ENCODE data around the gene JAZF1. TPM values are rescaled to one million over a fixed set of nuclear protein-coding genes. Genes with fewer than 3 reads are reported as not detected.

Gene JAZF1
- total and polyA plus RNA-seq, 8 donors = 0.58 to 16.7 (median 7.2) TPM

DNA sequence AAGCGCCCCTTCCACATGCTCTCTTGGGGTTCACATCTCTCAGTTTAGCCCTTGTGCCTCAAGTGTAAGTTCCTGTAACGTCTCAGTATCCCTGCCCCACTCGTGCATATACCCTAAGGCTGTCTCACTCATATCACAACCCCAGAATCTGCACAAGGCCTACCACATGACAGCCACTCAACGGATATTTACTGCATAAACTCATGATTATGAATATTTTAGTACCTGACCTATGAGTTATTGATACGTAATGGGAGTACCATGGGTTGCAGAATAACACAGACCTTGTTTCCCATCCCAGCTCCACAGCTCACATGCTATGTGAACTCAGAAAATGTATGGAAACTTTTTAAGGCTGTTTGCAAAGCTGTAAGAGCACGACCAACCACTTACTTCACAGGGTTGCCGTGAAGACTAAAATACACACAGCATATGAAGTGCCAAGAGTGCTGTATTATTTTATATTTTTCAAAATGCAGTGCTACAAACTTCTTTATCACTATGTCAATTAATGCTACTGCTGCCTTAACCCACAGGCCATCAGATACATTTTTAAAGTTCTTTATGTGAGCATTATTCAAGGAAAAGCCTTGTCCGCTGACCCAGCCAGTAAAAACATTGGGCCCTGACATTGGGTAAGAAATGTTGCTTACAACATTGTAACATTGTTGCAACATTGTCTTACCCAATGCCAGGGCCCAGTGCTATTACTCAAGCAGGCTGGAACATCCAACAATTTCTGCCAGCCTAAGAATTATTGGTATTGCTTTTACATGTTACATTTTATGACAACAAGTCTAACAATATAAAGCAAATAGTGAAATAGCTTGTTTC is 97.2 kb downstream of the JAZF1 start:
- intact Hi-C loops (cut with DNase I; ENCODE audit: low total_unique reads) = no loop called here
- Histone ChIP-seq H3K4me3 (no peak overlapping the region), H3K36me3 (no peaks in the 10 kb centered on the region), H3K9me3 (no peaks in the 10 kb centered on the region), H3K27me3 (no peaks in the 10 kb centered on the region), H3K4me1 (peaks cover 8 to 80% (median 20%) of the 10 kb centered on the region in 4 donors), H3K27ac (peak overlapping the region in 3 of 5 donors; percentile 30 to 54 (median 43))
- WGBS, 5 donors = 49 to 69% (median 58%) methylated on average over 8 of the region's 8 CpGs
- peak in 1 of 2 donors; percentile 55 for DNase-seq
- TF ChIP-seq POLR2A (IDR thresholded peaks at IDR 0.05) = no peak
- TF ChIP-seq CTCF (IDR thresholded peaks at IDR 0.05) = no peak
- peak; percentile 46 to 71 (median 61) for TF ChIP-seq POLR2AphosphoS5 (IDR thresholded peaks at IDR 0.05)
- no peak for TF ChIP-seq EP300 (IDR thresholded peaks at IDR 0.05)

GRCh38 chr7:28082071-28082470 is 98.5 kb downstream of the JAZF1 start:
- H3K4me1 ChIP-seq = peaks cover 8 to 79% (median 27%) of the 10 kb centered on the region in 4 donors
- no peak overlapping the region for H3K4me3 ChIP-seq
- TF ChIP-seq CTCF (IDR thresholded peaks at IDR 0.05) (no peak), POLR2AphosphoS5 (IDR thresholded peaks at IDR 0.05) (no peak), EP300 (IDR thresholded peaks at IDR 0.05) (no peak), POLR2A (IDR thresholded peaks at IDR 0.05) (no peak)
- no peaks in the 10 kb centered on the region for H3K27me3 ChIP-seq
- H3K27ac ChIP-seq = no peak overlapping the region
- WGBS, 5 donors = 89 to 95% (median 92%) methylated on average over 5 of the region's 5 CpGs
- H3K36me3 ChIP-seq = no peaks in the 10 kb centered on the region
- intact Hi-C loops (cut with DNase I; ENCODE audit: low total_unique reads) = no loop called here
- DNase-seq = no peak
- H3K9me3 ChIP-seq = no peaks in the 10 kb centered on the region

GRCh38 chr7:28081016-28081415 is 99.6 kb downstream of the JAZF1 start:
- no peaks in the 10 kb centered on the region for H3K9me3 ChIP-seq
- H3K27me3 ChIP-seq = no peaks in the 10 kb centered on the region
- no peaks in the 10 kb centered on the region for H3K36me3 ChIP-seq
- TF ChIP-seq POLR2A (IDR thresholded peaks at IDR 0.05) = no peak
- TF ChIP-seq POLR2AphosphoS5 (IDR thresholded peaks at IDR 0.05) = no peak
- no peak for TF ChIP-seq CTCF (IDR thresholded peaks at IDR 0.05)
- TF ChIP-seq EP300 (IDR thresholded peaks at IDR 0.05) = no peak
- intact Hi-C loops (cut with DNase I; ENCODE audit: low total_unique reads) = no loop called here
- no peak for DNase-seq
- H3K4me1 ChIP-seq = peaks cover 8 to 72% (median 32%) of the 10 kb centered on the region in 4 donors
- 53 to 62% (median 58%) methylated on average over 5 of the region's 5 CpGs for WGBS, 5 donors
- no peak overlapping the region for H3K4me3 ChIP-seq
- H3K27ac ChIP-seq = no peak overlapping the region

DNA sequence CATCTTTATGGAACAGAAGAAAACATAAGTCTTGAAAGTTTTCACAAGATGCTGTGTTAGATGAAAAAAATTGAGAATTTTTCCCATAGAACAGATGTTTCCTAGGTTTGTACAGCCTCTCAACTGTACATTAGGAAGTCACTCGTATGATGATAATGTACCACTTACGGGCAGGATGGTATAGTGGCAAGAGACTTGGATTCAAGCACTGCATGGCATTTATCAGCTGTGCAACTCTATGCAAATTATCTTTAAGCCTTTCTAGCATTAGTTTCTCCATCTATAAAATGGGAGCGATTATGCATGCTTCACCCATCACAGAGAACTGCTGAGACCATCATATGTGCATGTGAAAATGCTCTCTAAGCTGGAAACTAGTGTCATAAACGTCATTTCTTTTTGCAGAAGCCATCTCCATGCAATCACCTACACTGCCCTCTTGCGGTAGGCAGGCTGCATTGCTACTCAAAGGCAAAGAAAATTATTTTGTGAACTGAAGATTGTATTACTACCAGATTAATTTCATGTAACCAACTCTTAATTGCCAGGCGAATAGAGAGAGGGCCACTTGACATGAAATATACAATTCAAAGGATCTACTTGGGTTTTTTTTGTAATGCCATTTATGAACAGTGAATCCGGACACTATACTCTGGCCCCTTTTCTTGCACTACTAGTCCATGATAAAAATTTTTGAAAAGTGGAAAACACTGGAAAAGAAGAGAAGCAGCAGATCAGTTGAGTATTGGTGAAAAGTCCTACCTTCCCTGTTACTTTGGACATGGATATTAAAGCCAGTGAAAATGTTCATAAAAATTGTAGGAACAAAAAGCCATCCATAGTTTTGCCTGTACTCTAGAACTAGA is 102.3 kb downstream of the JAZF1 start:
- no peak overlapping the region for H3K4me3 ChIP-seq
- TF ChIP-seq EP300 (IDR thresholded peaks at IDR 0.05) (no peak), CTCF (IDR thresholded peaks at IDR 0.05) (peak in 5 of 7 experiments; percentile 58 to 95 (median 92))
- peak; percentile 41 to 77 for DNase-seq
- WGBS, 5 donors = 40 to 47% (median 43%) methylated on average over 7 of the region's 7 CpGs
- no peak overlapping the region for H3K27ac ChIP-seq
- no peaks in the 10 kb centered on the region for H3K27me3 ChIP-seq
- intact Hi-C loops (cut with DNase I; ENCODE audit: low total_unique reads) = no loop called here
- peaks cover 0 to 54% (median 25%) of the 10 kb centered on the region in 4 donors for H3K4me1 ChIP-seq
- no peaks in the 10 kb centered on the region for H3K9me3 ChIP-seq
- H3K36me3 ChIP-seq = no peaks in the 10 kb centered on the region
